ENCODE data around the gene PBX1. TPM values are rescaled to one million over a fixed set of nuclear protein-coding genes. Genes with fewer than 3 reads are reported as not detected.
"Not testable (repeated sequence)": the region's sequence is repeated elsewhere in the genome, so short reads cannot be mapped to it uniquely, and the experiment has no call there.

The PBX1 gene
- total RNA-seq, 1 donor from 2014 or later, result 71.7 TPM

- Mint-ChIP-seq H3K4me1 (peaks cover 47% of the 10 kb centered on the region), H3K4me3 (no peak overlapping the region), H3K36me3 (ENCODE audit: low read depth) (peaks cover 6% of the 10 kb centered on the region), H3K27me3 (ENCODE audit: low read depth) (no peaks in the 10 kb centered on the region), H3K27ac (ENCODE audit: unreplicated experiment) (no peak overlapping the region), H3K9me3 (no peaks in the 10 kb centered on the region)
- DNase-seq (ENCODE audit: low read depth, low spot score), result no peak
- TF ChIP-seq CTCF (conservative IDR thresholded peaks at IDR 0.05), result no peak
Measured at GRCh38 chr1:164601399-164602100, 42.6 kb downstream of the PBX1 start.

- no peak for TF ChIP-seq CTCF (conservative IDR thresholded peaks at IDR 0.05)
- H3K36me3 Mint-ChIP-seq (ENCODE audit: low read depth), result peaks cover 6% of the 10 kb centered on the region
- H3K27me3 Mint-ChIP-seq (ENCODE audit: low read depth), result no peaks in the 10 kb centered on the region
- no peak for DNase-seq (ENCODE audit: low read depth, low spot score)
- H3K4me1 Mint-ChIP-seq, result peaks cover 47% of the 10 kb centered on the region
- H3K27ac Mint-ChIP-seq (ENCODE audit: unreplicated experiment), result no peak overlapping the region
- no peak overlapping the region for H3K4me3 Mint-ChIP-seq
- no peaks in the 10 kb centered on the region for H3K9me3 Mint-ChIP-seq
Measured at GRCh38 chr1:164602101-164602422, 43.1 kb downstream of the PBX1 start.

- peaks cover 52% of the 10 kb centered on the region for H3K4me1 Mint-ChIP-seq
- H3K9me3 Mint-ChIP-seq, result no peaks in the 10 kb centered on the region
- H3K4me3 Mint-ChIP-seq, result peak overlapping the region; percentile 12
- H3K36me3 Mint-ChIP-seq (ENCODE audit: low read depth), result peaks cover 2% of the 10 kb centered on the region
- no peak for DNase-seq (ENCODE audit: low read depth, low spot score)
- H3K27ac Mint-ChIP-seq (ENCODE audit: unreplicated experiment), result peak overlapping the region; percentile 50
- H3K27me3 Mint-ChIP-seq (ENCODE audit: low read depth), result no peaks in the 10 kb centered on the region
- TF ChIP-seq CTCF (conservative IDR thresholded peaks at IDR 0.05), result no peak
Measured at GRCh38 chr1:164602480-164603093, 43.6 kb downstream of the PBX1 start.

GRCh38 chr1:164603805-164604204, 44.8 kb downstream of the PBX1 start:
- not testable (repeated sequence) for H3K27ac Mint-ChIP-seq (ENCODE audit: unreplicated experiment)

GRCh38 chr1:164604541-164604940, 45.6 kb downstream of the PBX1 start:
- no peak for TF ChIP-seq CTCF (conservative IDR thresholded peaks at IDR 0.05)
- H3K4me3 Mint-ChIP-seq, result no peak overlapping the region
- peak overlapping the region; percentile 76 for H3K27ac Mint-ChIP-seq (ENCODE audit: unreplicated experiment)
- peaks cover 2% of the 10 kb centered on the region for H3K36me3 Mint-ChIP-seq (ENCODE audit: low read depth)
- no peak for DNase-seq (ENCODE audit: low read depth, low spot score)
- H3K4me1 Mint-ChIP-seq, result peaks cover 48% of the 10 kb centered on the region
- no peaks in the 10 kb centered on the region for H3K9me3 Mint-ChIP-seq
- H3K27me3 Mint-ChIP-seq (ENCODE audit: low read depth), result no peaks in the 10 kb centered on the region

More at GRCh38 chr1:164603805-164604204, 44.8 kb downstream of the PBX1 start:
- not testable (repeated sequence) for H3K4me3 Mint-ChIP-seq; DNase-seq (ENCODE audit: low read depth, low spot score); H3K27me3 Mint-ChIP-seq (ENCODE audit: low read depth); H3K36me3 Mint-ChIP-seq (ENCODE audit: low read depth); H3K9me3 Mint-ChIP-seq
- peaks cover 52% of the 10 kb centered on the region for H3K4me1 Mint-ChIP-seq
